MCF 10A (cell line): ENCODE measurements around the gene ROCK2. TPM values are rescaled to one million over a fixed set of nuclear protein-coding genes. Genes with fewer than 3 reads are reported as not detected.
"Not testable (repeated sequence)": the region's sequence is repeated elsewhere in the genome, so short reads cannot be mapped to it uniquely, and the experiment has no call there.

Source experiments
- BruUV-seq: library from RNA; stranded (reverse); fragments of 400-500 nt; replicated peaks from 2 replicates; lab custom pipeline; 2021; lab: Mats Ljungman, UMichigan
- CTCF ChIA-PET: fragments of 300-600 bp; sonication (Branson Sonifier 250); formaldehyde crosslinking; extraction: SDS; loops from one replicate; lab custom pipeline; 2021; ENCODE audit warnings: antibody characterized with exemption, inconsistent platforms; lab: Yijun Ruan, JAX
- POLR2A ChIA-PET: fragments of 300-600, 350-650 bp; sonication (Branson Sonifier 250); formaldehyde crosslinking; extraction: SDS; loops from one replicate; lab custom pipeline; 2020; ENCODE audit warnings: antibody characterized with exemption, inconsistent platforms; lab: Yijun Ruan, JAX
- DNase-seq: peaks from one replicate; pipeline ENCODE4 v3.0.0-alpha.2; 2018; ENCODE audit not compliant: unreplicated experiment
- H3K27ac Mint-ChIP-seq: one replicate; pipeline ENCODE4 v1.8.0; 2022; ENCODE audit warnings: mild to moderate bottlenecking, low read depth, mixed read lengths; ENCODE audit not compliant: unreplicated experiment
- H3K27me3 Mint-ChIP-seq: one replicate; pipeline ENCODE4 v1.8.0; 2022; ENCODE audit warnings: mixed read lengths; ENCODE audit not compliant: insufficient read depth, unreplicated experiment
- H3K36me3 Mint-ChIP-seq: one replicate; pipeline ENCODE4 v1.8.0; 2022; ENCODE audit warnings: mild to moderate bottlenecking, moderate library complexity, mixed read lengths; ENCODE audit not compliant: insufficient read depth, unreplicated experiment
- H3K4me1 Mint-ChIP-seq: one replicate; pipeline ENCODE4 v1.8.0; 2022; ENCODE audit warnings: mixed read lengths; ENCODE audit not compliant: insufficient read depth, unreplicated experiment
- H3K4me3 Mint-ChIP-seq: one replicate; pipeline ENCODE4 v1.8.0; 2022; ENCODE audit warnings: mild to moderate bottlenecking, moderate library complexity, mixed read lengths; ENCODE audit not compliant: unreplicated experiment
- H3K9me3 Mint-ChIP-seq: one replicate; pipeline ENCODE4 v1.8.0; 2022; ENCODE audit warnings: mixed read lengths; ENCODE audit not compliant: unreplicated experiment
- CTCF ChIP-seq: fragments of 200-600 bp; IDR thresholded peaks from one replicate; pipeline ENCODE4 v1.8.0; 2022; ENCODE audit warnings: antibody characterized with exemption, mild to moderate bottlenecking; ENCODE audit not compliant: unreplicated experiment
- intact Hi-C: fragments of 100-400 bp; cut with micrococcal nuclease; formaldehyde crosslinking; loops from 2 replicates; pipeline ENCODE4 v1.14.1; 2022
- total RNA-seq: library from RNA; stranded (reverse); gene quantifications from 2 replicates; pipeline ENCODE4 v1.2.3, GENCODE V29; 2022

ROCK2 gene
- total RNA-seq, 1 experiment from 2014 or later, result 40.7 TPM

DNA sequence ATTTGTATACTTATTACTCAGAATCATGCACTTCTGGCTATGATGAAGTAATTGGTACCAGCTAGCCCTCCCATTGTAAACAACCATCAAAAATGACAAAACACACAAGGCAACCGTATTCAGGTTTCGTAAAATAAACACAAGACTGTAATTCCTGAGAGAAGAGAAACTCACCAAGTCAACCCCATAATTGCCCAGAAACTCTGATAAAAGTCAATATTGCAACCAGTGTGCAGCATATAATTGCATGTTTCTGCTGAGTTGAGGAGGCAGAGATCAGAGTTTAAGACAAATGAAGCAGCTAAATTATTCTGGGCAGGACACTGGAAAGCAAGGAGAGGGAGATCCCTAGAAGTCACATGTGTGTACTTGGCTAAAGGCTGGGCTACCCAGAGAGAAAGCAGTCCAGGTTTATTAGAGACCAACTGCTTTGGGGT is 90.3 kb downstream of the ROCK2 start:
- intact Hi-C loops, result no loop called here
- DNase-seq, result peak; percentile 26
- no TSS peak for BruUV-seq

DNA sequence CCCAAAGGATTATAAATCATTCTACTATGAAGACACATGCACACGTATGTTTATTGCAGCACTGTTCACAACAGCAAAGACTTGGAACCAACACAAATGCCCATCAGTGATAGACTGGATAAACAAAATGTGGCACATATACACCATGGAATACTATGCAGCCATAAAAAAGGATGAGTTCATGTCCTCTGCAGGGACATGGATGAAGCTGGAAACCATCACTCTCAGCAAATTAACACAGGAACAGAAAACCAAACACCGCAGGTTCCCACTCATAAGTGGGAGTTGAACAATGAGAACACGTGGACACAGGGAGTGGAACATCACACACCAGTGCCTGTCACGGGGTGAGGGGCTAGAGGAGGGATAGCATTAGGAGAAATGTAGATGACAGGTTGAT is 92.0 kb downstream of the ROCK2 start:
- peaks cover 22% of the 10 kb centered on the region for H3K36me3 Mint-ChIP-seq
- intact Hi-C loops, POLR2A ChIA-PET, H3K27ac Mint-ChIP-seq, DNase-seq, H3K27me3 Mint-ChIP-seq, H3K9me3 Mint-ChIP-seq, BruUV-seq, H3K4me1 Mint-ChIP-seq, H3K4me3 Mint-ChIP-seq: not testable (repeated sequence)
- CTCF ChIA-PET, result interaction anchor here (0.7 kb wide), 1 partner anchor 230 kb away, joined by 3 read pairs; no protein-coding TSS in a partner anchor

More for the DNA sequence above, 90.3 kb downstream of the ROCK2 start:
- ChIA-PET CTCF (no interaction called here), POLR2A (interaction anchor here (0.6 kb wide), 1 partner anchor 19 kb away, joined by 3 read pairs; no protein-coding TSS in a partner anchor)
- no peak overlapping the region for H3K27ac Mint-ChIP-seq
- H3K9me3 Mint-ChIP-seq, result no peaks in the 10 kb centered on the region
- H3K27me3 Mint-ChIP-seq, result no peaks in the 10 kb centered on the region
- peaks cover 16% of the 10 kb centered on the region for H3K36me3 Mint-ChIP-seq
- no peak for TF ChIP-seq CTCF
- H3K4me1 Mint-ChIP-seq, result peaks cover 8% of the 10 kb centered on the region
- H3K4me3 Mint-ChIP-seq, result no peak overlapping the region

- H3K4me1 Mint-ChIP-seq, result peaks cover 8% of the 10 kb centered on the region
- H3K36me3 Mint-ChIP-seq, result peaks cover 32% of the 10 kb centered on the region
- POLR2A ChIA-PET, result no interaction called here
- CTCF ChIA-PET, result interaction anchor here (1.1 kb wide), 1 partner anchor 9 kb away, joined by 3 read pairs; no protein-coding TSS in a partner anchor
- no peak for DNase-seq
- no peak overlapping the region for H3K4me3 Mint-ChIP-seq
- no peaks in the 10 kb centered on the region for H3K27me3 Mint-ChIP-seq
- H3K27ac Mint-ChIP-seq, result no peak overlapping the region
- no TSS peak for BruUV-seq
- TF ChIP-seq CTCF, result no peak
- intact Hi-C loops, result no loop called here
- H3K9me3 Mint-ChIP-seq, result no peaks in the 10 kb centered on the region
These were observed 93.8 kb downstream of the ROCK2 start for GRCh38 chr2:11250400-11251196.

GRCh38 chr2:11245322-11245721 is 99.1 kb downstream of the ROCK2 start:
- H3K9me3 Mint-ChIP-seq, result no peaks in the 10 kb centered on the region
- H3K27me3 Mint-ChIP-seq, result no peaks in the 10 kb centered on the region
- no peak overlapping the region for H3K4me3 Mint-ChIP-seq
- peaks cover 31% of the 10 kb centered on the region for H3K36me3 Mint-ChIP-seq
- intact Hi-C loops, result no loop called here
- CTCF ChIA-PET, result no interaction called here
- H3K4me1 Mint-ChIP-seq, result peaks cover 6% of the 10 kb centered on the region
- DNase-seq, result no peak
- POLR2A ChIA-PET, result no interaction called here
- BruUV-seq, result no TSS peak
- TF ChIP-seq CTCF, result no peak
- H3K27ac Mint-ChIP-seq, result no peak overlapping the region
